Effector memory CD4-positive, alpha-beta T cell (primary cell): ENCODE results near the gene USO1.
"Not testable (repeated sequence)": the region's sequence is repeated elsewhere in the genome, so short reads cannot be mapped to it uniquely, and the experiment has no call there.

Experiments used
- DNase-seq, 3 donors: peaks; one replicate each; pipeline ENCODE4 v3.0.0-alpha.2; 2020
- H3K27ac ChIP-seq: 2 replicates; pipeline ENCODE4 v1.7.0; 2013; ENCODE audit warnings: mild to moderate bottlenecking, low read length, moderate library complexity; ENCODE audit not compliant: insufficient read depth, poor library complexity, severe bottlenecking
- H3K27me3 ChIP-seq: replicated peaks from 2 replicates; pipeline ENCODE4 v1.7.0; 2013; ENCODE audit warnings: mild to moderate bottlenecking, low read length; ENCODE audit not compliant: insufficient read depth, control insufficient read depth, poor library complexity, severe bottlenecking
- H3K36me3 ChIP-seq: 2 replicates; pipeline ENCODE4 v1.7.0; 2013; ENCODE audit warnings: mild to moderate bottlenecking, low read length, moderate library complexity; ENCODE audit not compliant: control insufficient read depth, insufficient read depth
- H3K4me1 ChIP-seq: 2 replicates; pipeline ENCODE4 v1.7.0; 2013; ENCODE audit warnings: low read length, mild to moderate bottlenecking; ENCODE audit not compliant: control insufficient read depth, insufficient read depth, poor library complexity, severe bottlenecking
- H3K4me3 ChIP-seq: 2 replicates; pipeline ENCODE4 v1.7.0; 2013; ENCODE audit warnings: low read length, low read depth, mild to moderate bottlenecking; ENCODE audit not compliant: insufficient read depth, poor library complexity, severe bottlenecking
- H3K9me3 ChIP-seq: 2 replicates; pipeline ENCODE4 v1.7.0; 2013; ENCODE audit warnings: mild to moderate bottlenecking, low read length, moderate library complexity; ENCODE audit not compliant: control insufficient read depth

Gene USO1

DNA sequence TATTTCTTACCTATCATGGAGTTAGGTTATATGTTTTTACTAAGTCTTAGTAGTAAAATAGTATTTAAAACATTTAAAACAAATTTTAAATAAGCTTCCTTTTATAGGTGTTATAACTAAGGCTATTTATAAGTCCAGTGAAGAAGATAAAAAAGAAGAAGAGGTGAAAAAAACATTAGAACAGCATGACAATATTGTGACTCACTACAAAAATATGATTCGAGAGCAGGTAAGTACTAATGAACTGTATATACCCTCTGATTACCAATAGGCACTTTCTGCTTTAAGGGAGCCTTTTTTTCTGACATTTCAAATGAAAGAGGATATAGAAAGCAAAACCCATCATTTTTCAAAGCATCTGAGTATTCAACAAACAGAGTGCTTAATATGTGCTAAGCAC, 76.6 kb downstream of the USO1 start:
- no peak overlapping the region for H3K4me3 ChIP-seq
- no peaks in the 10 kb centered on the region for H3K4me1 ChIP-seq
- H3K27me3 ChIP-seq: no peaks in the 10 kb centered on the region
- no peak overlapping the region for H3K27ac ChIP-seq
- H3K36me3 ChIP-seq: peaks cover 29% of the 10 kb centered on the region
- no peak for DNase-seq
- H3K9me3 ChIP-seq: no peaks in the 10 kb centered on the region

DNA sequence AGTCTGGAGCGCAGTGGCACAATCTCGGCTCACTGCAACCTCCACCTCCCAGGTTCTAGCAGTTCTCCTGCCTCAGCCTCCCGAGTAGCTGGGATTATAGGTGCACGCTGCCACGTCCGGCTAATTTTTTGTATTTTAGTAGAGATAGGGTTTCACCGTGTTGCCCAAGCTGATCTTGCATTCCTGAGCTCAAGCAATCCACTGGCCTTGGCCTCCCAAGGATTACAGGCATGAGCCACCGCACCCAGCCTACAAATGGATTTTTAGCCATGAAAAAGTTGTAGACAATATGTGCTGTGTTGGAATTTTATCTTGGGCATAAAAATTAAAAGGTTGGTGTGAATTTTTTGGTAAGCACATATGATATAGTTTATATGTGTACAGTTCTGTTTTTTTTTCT, 81.7 kb downstream of the USO1 start:
- not testable (repeated sequence) for H3K27ac ChIP-seq, H3K4me3 ChIP-seq, DNase-seq, H3K27me3 ChIP-seq, H3K4me1 ChIP-seq, H3K9me3 ChIP-seq
- peaks cover 56% of the 10 kb centered on the region for H3K36me3 ChIP-seq

DNA sequence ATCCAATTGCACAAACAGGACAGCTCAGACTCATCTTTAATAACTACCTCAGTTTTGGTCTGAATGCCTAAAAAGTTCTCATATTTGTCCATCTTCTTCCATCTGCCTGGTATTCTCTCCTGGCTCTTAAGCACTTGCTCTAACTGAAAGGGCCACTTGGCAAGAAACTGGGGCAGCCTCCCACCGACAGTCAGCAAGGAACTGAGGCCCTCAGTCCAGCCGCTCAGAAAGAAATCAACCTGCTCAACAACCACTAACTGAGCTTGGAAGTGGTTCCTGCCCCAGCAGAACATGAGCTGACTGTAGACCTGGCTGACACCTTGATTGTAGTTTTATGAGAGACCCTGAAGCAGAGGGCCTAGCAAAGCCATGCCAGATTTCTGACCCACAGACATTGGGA, 93.5 kb downstream of the USO1 start:
- DNase-seq: no peak
- no peak overlapping the region for H3K4me3 ChIP-seq
- peaks cover 21% of the 10 kb centered on the region for H3K36me3 ChIP-seq

DNA sequence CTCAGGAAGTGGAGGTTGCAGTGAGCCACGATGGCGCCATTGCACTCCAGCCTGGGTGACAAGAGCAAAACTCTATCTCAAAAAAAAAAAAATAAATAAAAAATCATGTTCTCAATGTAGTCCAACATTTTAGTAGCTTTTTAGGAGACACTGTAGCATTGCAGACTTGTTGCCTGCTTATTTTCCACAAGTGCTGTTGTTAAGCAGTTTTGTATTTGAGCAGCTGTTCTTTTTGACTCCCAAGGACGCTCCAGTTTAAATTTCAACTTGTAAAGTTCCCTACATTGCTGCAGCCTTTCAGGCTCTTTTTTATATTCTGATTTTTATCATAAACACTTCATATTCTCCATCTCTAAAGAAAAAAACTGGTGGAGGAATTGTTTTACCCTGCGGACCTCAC, 94.7 kb downstream of the USO1 start:
- no peak overlapping the region for H3K27ac ChIP-seq
- H3K27me3 ChIP-seq: no peaks in the 10 kb centered on the region
- peaks cover 12% of the 10 kb centered on the region for H3K36me3 ChIP-seq
- no peak overlapping the region for H3K4me3 ChIP-seq
- H3K4me1 ChIP-seq: no peaks in the 10 kb centered on the region
- no peaks in the 10 kb centered on the region for H3K9me3 ChIP-seq
- no peak for DNase-seq

More for the DNA sequence above, 93.5 kb downstream of the USO1 start:
- H3K27me3 ChIP-seq: no peaks in the 10 kb centered on the region
- no peak overlapping the region for H3K27ac ChIP-seq
- no peaks in the 10 kb centered on the region for H3K4me1 ChIP-seq
- H3K9me3 ChIP-seq: no peaks in the 10 kb centered on the region

DNA sequence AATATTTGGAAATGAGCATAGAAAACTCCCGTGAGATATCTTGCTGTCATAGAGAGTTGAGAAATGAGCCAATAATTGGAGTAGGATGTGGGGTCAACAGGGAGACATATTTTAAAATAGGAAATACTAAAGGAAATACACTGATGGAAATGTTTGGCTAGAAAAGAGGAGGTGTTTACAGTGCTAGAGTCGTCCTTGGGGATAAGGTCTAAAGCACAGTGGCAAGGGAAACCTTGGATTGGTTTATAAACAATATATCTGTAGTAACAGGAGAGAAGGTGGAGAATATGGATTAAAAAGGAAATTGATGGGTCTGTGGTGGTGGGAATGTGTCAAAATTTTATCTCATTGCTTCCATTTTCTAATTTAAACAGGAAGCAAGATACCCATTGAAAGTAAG, 95.8 kb downstream of the USO1 start:
- H3K27ac ChIP-seq: no peak overlapping the region
- no peaks in the 10 kb centered on the region for H3K4me1 ChIP-seq
- no peaks in the 10 kb centered on the region for H3K27me3 ChIP-seq
- H3K36me3 ChIP-seq: peaks cover under 1% of the 10 kb centered on the region
- H3K4me3 ChIP-seq: no peak overlapping the region
- no peak for DNase-seq
- H3K9me3 ChIP-seq: no peaks in the 10 kb centered on the region

DNA sequence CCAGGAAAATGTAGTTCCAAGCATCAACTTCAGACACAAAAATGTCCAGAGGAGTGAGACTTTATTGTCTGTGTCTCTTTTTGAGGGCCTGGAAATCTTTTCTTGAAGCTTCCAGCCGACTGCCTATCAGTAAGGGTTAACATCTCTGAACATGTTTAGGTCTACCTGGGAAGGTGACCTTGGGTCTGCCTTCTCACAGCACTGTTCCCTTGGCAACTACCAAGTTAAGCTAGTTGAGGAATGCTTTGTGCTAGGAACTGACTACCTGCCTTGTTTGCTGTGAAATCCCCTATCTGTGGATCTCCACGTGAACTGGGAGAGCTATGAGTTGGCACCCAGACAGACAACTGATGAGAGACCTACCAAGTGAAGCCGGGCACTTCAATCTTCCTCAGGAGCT, 96.3 kb downstream of the USO1 start:
- no peaks in the 10 kb centered on the region for H3K36me3 ChIP-seq
- H3K27ac ChIP-seq: no peak overlapping the region
- no peaks in the 10 kb centered on the region for H3K9me3 ChIP-seq
- H3K27me3 ChIP-seq: no peaks in the 10 kb centered on the region
- DNase-seq: no peak
- H3K4me1 ChIP-seq: no peaks in the 10 kb centered on the region
- H3K4me3 ChIP-seq: no peak overlapping the region

DNA sequence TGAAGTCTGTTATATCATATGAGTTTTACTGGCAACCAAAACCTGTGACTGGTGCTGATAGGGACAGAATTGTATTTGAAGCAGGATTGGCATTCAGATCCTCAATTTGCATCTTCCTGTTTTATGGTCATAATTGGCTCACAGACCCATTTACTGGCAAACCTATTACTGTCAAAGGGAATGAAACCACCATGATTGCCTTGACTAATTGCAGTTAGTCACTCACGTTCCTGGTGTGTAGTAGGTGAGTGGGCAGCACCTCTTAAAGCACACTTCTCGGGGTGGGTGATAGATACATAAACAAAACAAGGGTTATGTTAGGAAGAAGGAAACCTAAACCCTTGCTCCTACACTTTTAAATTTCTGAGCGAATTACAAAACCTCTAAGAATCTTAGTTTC, 96.8 kb downstream of the USO1 start:
- Histone ChIP-seq H3K27me3 (no peaks in the 10 kb centered on the region), H3K36me3 (no peaks in the 10 kb centered on the region), H3K4me3 (no peak overlapping the region), H3K4me1 (no peaks in the 10 kb centered on the region), H3K27ac (no peak overlapping the region), H3K9me3 (no peaks in the 10 kb centered on the region)
- DNase-seq: no peak

DNA sequence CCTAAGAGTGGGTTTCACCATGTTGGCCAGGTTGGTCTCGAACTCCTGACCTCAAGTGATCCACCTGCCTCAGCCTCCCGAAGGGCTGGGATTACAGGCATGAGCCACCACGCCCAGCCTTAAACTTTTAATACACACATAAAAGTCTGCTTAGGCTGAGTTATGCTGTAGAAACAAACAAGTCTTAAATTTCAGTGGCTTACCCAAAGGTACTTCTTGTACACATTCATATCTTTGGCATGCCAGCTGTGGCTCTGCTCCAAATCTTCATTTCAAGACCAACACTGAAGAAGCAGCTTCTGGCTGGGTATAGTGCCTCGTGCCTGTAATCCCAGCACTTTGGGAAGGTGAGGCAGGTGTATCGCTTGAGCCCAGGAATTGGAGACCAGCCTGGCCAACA, 97.6 kb downstream of the USO1 start:
- Histone ChIP-seq H3K9me3 (no peaks in the 10 kb centered on the region), H3K4me3 (no peak overlapping the region), H3K27me3 (no peaks in the 10 kb centered on the region), H3K4me1 (no peaks in the 10 kb centered on the region), H3K27ac (no peak overlapping the region), H3K36me3 (no peaks in the 10 kb centered on the region)
- no peak for DNase-seq

DNA sequence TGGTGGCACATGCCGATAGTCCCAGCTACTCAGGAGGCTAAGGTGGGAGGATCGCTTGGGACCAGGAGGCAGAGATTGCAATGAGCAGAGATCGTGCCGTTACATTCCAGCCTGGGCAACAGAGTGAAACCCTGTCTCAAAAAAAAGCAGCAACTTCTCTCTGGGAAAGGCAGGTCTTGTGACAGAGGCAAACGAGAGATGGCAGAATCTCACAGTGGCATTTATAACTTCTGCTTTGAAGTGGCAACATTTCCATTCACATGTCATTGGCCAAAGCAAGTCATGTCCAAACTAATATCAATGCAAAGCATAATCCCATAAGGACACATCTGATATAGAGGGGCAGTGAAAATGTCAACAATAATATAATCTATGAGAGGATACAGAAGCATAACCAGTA, 98.0 kb downstream of the USO1 start:
- Histone ChIP-seq H3K4me1 (no peaks in the 10 kb centered on the region), H3K27ac (no peak overlapping the region), H3K4me3 (no peak overlapping the region), H3K36me3 (no peaks in the 10 kb centered on the region), H3K9me3 (no peaks in the 10 kb centered on the region), H3K27me3 (no peaks in the 10 kb centered on the region)
- DNase-seq: no peak

DNA sequence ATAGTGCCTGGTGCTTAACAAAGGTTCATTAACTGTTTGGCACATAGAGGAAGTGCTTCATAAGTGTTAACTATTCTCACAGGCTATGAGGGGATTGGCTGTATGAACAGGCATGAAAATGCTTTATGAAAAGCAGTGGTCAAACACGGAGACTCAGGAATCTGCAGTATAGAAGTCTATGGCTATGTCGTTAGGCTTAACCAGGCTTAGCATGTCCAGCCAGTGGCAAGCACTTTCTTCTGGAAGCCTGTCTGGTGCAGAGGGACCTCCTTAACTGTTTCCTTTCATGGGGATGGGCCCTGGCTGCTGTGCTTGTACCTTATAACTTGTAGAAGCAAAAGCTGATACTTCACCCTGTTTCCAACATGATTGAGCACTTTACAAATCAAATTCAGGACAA, 99.4 kb downstream of the USO1 start:
- DNase-seq: no peak
- Histone ChIP-seq H3K9me3 (no peaks in the 10 kb centered on the region), H3K4me1 (no peaks in the 10 kb centered on the region)

DNA sequence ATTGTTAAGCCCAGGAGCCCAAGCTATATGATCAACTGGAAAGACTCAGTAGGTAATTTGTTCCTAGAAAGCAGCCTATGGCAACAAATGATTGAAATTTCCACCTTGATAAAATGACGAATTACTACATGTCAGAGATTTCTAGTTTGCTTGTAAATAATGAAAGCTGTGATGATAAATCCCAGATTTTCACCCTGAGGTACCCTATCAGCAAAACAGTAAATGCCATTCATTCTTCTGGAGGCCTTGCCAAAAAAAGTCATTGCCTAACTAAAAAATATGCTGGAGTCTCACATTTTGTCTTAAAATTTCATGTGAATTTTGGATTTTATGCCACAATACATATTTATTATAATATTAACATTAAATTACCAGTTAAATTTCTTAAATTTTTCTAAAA, 106.5 kb downstream of the USO1 start:
- Histone ChIP-seq H3K4me1 (no peaks in the 10 kb centered on the region), H3K36me3 (no peaks in the 10 kb centered on the region), H3K9me3 (no peaks in the 10 kb centered on the region), H3K4me3 (no peak overlapping the region), H3K27ac (no peak overlapping the region), H3K27me3 (no peaks in the 10 kb centered on the region)
- DNase-seq: no peak

More for the DNA sequence above, 99.4 kb downstream of the USO1 start:
- Histone ChIP-seq H3K4me3 (no peak overlapping the region), H3K36me3 (no peaks in the 10 kb centered on the region), H3K27me3 (no peaks in the 10 kb centered on the region), H3K27ac (no peak overlapping the region)
